HuH-7 (cell line): Measurements from ENCODE around the gene APBA2.
A peak's percentile ranks its signal among the peaks of the same experiment; 100 is the strongest.

Experiments used
- DNase-seq: peaks from one replicate; pipeline ENCODE4 v3.0.0; 2011; ENCODE audit warnings: low spot score

APBA2 gene

DNA sequence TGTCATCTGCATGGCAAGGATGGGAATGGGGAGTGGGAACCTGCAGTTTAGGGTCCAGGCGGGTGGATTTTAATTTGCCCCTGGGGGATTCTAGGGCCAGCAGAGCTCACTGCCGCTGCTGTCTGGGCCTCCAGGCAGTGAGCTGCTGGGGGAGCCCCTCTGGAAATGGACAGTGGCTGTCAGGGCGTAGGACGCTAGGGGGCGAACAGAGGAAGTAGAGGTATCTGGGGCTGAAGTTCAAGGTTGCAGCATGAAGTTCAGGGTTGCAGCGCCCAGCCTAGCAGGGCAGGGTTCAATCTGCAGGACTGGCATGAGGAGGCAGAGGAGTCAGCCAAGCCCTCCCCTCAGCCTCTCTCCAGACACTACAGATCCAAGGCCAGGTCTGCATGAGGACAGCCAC lies 49.5 kb downstream of the APBA2 start:
- DNase-seq = peak; percentile 20

DNA sequence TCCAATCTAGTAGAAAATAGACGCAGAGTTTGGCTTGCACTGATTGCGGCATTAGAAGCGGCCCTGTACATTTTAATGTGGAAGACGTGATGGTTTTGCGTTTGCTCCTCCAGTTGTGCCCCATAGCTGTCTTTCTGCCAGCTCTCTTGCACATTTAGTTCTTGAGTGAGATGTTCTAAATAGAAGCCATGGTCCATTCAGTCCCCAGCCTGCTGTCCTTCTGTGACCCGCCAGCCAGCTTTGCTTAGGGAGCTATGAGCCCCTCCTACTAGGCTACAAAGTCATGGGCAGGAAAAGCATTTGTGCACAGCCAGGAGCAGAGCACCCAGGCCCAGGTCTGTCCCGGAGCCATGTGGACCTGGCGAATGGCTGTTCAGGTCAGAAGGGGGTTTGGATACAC lies 50.3 kb downstream of the APBA2 start:
- DNase-seq = no peak

DNA sequence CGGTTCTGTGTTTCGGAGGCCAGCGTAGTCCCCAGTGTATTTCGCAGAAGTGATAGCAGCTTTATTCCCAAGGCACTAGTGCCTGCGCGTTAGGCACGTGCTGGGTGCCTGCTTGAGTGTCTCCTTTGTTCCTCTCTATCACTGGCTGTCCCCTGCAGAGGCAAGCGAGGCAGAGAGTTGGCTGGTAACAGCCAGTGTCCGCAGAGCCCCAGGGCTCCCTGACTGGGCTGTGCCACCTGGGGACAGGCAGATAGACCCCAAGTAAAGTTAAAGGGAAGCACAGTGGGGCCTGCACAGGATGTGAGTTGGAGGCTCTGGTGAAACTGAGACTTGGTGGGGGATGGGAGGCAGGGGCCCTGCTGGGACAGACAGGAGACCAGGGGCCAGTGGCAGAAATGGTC lies 50.7 kb downstream of the APBA2 start:
- no peak for DNase-seq

DNA sequence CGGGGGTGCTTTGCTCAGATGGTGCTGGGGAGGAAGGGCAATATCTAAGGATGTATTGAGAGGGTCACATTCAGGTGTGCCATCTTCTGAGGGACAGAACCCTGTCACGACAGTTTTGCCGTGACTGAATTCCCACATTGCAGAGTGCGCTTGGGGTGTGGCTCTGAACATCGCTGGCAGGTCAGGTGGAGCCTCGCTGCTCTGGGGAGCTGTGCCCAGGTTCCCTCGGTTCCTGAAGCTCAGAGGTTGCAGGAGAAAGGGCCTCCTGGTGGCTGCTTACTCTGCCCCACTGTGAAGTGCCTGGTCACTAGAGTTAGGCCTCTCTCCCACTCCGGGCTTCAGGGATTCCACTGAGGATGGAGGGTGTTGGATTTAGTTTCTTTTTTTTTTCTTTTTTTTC lies 51.5 kb downstream of the APBA2 start:
- no peak for DNase-seq

DNA sequence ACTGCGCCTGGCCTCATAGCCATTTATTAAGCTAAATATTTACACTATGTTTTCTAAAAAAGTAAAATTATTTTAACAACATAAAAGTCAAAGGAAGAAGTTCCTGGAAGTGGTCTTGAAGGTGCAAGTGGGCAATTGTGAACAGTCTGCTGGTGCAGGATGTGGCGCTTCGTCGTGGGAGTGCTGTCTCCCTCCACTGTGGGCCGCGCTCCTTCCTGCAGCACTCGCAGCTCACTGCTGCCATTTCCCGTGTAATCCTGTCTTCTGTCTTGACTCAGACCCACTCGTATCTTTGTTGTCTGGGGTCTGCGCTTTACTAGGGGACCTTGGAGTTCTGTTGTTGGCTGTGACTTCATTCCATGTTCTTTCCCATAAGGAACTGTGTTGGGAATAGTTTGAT lies 56.3 kb downstream of the APBA2 start:
- DNase-seq = no peak

DNA sequence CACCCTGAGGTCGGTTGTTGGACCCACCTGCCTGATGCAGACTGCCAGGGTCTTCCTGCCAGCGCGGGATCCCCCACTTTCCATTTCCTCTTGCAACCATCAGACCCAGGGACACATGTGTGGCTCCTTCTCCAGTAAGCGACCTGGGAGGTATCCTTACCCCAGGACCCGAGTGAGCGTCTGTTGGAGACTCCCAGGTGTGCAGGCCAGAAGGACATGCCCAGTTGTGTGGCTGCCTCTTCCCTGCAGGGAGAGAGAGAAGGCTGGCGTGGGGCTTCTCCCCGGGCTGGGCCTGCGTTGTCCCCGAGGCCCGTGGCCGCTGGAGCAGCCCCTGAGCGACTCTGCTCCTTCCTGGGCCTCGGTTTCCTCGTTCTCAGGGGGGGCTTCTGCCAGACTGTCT lies 56.8 kb downstream of the APBA2 start:
- no peak for DNase-seq

DNA sequence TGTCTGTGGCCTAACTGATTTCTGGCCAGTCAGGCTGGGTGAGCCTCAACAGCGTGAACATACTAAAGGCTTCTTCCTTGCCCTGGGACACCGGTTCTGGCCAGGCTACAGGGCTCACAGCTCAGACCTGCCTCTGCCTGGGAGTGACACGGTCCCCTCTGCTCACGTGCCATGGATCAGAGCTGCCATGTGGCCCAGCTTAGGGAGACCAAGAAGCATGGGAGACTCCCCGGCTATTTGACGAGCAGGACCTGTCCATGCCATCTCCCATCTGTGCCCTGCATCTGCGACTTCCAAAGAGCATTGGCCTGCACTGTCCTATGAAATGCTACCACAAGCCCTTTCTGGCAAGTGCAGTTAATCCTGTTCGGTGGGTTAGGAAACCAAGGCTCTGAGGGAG lies 57.4 kb downstream of the APBA2 start:
- no peak for DNase-seq

DNA sequence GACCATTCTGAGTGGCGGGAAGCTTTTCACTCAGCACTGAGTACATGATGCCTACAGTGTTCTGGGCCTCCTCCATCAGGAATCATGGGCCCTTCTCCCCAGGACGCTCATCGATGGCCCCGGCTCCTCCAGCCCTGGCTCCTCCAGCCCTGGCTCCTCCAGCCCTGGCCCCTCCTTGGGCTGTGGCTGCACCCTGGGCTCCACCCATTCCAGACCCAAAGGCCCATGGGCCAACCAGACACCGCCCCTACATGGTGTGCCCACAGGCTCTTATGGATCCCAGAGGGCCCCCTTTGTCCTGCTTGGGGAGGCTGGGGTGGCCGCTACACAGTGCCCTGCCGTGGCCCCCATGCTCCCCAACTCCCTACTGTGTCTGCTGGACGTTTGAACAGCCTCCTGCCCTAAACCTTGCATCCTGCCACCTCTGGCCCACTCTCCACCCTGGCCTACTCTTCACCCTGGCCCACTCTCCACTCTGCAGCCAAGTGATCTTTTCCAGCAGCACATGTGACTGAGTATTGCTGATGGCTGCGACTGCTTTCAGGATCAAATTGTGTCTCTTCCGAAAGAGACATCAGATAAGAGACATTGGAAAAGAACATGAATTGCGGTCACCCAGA lies 57.9 kb downstream of the APBA2 start:
- no peak for DNase-seq

DNA sequence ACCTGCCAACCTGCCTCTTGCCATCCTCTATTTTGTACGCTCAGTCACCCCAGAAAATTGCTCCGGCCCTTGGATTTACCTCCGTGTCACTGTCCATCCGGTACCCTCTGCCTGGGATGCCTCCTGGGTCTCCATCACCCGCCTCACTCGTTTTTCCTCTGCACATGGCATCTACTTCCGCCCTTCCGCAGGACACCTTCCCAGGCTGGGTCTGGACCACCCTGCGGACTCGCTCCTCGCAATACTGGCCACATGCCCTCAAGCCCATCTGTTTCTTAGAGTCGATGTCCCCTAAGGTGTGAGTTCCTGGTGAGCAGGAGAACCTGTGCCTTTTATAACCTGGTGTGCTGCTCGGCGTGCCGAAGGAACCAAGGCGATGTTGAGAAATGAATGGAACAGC lies 58.5 kb downstream of the APBA2 start:
- DNase-seq = no peak

DNA sequence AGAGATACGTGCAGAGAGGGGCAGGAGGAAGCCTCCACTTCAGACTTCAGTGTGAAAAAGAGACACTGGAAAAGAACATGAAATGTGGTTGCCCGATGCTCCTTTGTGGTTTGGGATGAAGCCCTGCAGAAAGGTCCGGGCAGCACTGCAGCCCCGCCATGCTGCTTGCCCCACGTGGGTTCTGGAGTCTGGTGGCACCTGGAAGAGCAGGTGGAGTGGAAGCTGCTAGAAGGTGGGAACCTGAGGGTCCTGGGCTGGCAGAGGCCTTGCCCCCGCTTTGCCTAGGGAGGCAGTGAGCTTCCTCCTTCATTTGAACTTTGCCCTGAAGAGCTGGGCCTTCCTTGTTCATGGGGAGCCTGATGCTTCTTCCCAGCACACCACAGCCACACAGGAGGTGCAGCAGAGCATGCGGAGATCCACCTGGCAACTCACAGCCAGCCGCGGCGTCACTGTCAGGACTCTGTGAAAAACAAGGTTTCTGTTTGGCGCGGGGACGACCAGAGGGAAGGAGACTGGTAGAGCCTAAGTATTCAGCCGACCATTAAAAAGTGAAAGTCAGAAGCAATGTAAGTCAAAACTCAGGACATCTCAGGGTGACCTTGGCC lies 59.0 kb downstream of the APBA2 start:
- no peak for DNase-seq

DNA sequence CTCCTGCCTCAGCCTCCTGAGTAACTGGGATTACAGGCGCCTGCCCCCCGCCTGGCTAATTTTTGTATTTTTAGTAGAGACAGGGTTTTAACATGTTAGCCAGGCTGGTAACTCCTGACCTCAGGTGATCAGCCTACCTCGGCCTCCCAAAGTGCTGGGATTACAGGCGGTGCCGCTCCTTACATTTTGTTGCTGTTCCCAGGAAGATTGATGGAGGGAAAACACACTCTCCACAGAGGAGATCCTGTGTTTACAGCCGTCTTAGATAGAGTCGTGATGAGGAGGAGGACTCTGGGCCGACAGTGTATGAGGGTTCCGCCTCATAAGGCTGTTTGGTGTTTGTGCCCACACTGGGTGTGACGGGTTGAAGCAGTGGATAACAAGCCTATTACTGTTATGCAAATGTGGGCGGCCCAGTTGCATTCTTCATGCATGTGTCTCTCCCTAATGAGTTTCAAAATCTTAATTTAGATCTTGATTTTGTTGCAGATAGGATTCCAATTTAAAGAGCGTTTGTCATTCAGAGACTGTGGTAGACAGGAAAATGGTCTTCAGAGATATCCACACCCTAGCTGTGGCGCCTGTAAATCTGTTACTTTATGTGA lies 60.0 kb downstream of the APBA2 start:
- DNase-seq = no peak

DNA sequence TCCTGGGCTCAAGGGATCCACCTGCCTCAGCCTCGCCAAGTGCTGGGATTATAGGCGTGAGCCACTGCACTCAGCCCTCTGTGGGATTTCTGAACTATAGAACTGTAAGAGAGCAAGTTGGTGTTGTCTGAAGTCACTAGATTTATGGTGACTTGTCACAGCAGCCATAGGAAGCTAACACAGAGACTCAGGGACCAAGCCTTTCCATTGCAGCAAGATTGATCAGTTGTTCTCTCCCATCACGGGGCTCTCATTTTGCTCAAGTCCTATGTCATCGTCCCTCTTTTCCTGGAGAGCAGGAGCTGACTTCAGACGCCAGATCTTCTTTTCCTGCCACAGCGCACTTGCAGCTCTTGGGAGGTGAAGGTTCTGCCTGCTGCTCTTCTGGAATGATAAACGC lies 61.0 kb downstream of the APBA2 start:
- no peak for DNase-seq

DNA sequence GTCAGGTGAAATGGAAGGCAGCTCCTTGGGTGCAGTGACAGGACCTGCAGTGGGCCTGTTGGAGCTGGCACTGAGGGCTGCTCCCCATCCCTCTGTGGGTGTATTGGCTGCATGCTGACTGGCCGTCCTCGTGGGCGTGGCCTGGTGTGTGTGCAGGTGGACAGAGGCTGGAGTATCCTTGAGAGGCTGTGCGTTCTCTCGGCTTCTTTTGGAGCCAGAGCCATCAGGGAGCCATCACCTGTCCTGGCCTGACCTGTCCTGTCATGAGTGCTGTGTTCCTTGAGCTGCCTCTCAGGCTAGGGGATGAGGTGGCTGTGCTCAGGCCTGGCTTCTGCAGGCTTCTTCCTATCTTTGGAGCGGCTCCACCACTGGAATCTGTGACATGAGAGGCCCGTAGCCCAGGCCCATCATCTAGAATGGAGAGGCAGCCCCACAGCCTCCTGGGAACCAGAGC lies 61.5 kb downstream of the APBA2 start:
- DNase-seq = no peak

DNA sequence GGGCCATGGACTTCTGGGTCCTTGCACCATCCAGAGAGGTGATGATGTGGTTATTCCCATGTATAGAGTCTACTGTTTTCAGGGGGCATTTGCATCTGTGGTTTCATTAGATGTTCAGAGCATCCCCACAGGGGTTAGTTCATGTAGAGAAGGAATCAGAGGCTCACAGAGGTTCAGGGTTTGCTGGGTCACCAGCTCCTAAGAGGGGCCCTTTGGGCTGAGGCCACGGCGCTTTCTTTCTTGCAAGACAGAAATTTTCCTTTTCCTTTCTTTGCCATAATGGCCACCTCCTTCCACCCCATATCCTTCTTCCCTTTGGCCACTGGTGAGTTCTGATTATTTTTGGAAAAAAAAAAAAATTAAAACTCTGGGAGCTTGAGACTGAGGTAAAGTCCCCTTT lies 62.3 kb downstream of the APBA2 start:
- no peak for DNase-seq

DNA sequence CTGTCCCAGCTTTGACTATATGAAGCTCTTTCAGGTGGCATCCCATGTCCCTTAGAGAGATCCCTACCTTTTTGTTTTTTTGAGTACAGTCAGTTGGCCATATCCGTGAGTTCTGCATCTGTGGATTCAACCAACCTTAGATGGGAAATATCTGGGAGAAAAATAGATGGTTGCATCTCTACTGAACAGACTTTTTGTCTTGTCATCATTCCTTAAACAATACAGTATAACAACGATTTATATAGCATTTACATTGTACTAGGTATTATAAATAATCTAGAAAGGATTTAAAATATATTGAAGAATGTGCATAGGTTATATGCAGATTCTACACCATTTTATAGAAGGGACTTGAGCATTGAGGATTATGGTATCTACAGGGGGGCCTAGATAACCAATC lies 65.1 kb downstream of the APBA2 start:
- no peak for DNase-seq

DNA sequence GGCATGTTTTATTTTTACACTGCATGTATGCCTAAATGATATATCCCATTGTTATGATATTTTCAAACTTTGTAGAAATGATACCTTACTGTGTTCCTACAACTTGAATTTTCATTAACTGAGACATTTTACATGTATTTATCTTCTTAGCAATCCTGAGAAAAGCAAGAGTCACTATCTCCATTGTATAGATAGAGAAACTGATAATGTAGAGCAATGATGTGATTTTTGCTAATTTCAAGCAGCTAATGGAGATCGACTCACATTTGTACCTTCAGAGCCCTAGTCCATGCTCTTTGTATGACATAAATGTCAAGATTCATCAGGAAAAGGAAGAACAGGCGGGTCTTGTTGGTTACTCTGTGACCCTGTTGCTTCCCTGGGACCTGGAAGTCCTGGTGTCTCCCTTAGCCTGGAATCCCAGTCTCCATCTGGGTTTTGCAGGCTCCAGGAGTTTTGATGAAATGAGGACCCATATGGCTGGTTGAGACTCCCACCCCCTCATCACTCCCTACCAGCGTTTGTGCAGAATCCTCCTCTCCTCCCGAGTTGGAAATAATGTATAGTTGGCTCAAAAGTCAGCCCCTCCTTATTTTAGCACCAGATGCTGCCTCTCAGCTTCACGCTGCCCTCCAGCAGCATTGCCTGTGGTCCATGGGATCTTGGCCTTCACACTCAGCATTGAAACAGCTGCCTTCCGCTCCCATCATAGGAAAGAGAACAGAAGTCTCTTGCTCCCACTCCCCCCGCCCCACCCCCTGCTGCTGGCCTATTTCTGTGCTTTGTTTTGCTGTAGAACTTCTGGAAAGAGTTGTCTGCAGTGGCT lies 67.1 kb downstream of the APBA2 start:
- DNase-seq = no peak

DNA sequence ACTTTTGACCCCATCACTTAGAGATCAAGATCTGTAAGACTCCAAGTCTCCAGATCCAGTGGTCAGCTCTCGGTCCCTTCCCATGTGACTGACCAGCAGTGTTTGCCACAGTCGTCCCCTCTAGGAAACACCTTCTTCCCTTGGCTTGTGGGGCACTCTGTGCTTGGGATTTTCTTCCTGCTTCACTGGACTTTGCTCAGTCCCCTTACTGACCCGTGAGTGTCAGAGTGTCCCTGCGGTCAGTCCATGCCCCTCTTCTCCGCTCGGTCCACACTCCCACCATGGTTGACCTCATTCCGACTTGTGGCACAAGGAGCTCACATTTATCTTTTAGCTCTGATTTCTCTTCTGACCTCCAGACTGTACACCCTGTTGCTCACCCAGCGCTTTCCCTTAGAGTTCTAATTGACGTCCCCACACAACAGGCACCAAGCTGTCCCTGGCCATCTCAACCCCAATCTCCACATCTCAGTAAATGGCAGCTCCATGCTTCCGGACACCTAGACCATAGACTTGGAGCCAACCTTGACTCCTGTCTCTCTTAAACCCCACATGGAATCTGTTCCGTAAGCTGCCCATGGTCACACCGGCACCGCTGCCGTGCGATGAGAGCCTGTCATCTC lies 67.9 kb downstream of the APBA2 start:
- no peak for DNase-seq

DNA sequence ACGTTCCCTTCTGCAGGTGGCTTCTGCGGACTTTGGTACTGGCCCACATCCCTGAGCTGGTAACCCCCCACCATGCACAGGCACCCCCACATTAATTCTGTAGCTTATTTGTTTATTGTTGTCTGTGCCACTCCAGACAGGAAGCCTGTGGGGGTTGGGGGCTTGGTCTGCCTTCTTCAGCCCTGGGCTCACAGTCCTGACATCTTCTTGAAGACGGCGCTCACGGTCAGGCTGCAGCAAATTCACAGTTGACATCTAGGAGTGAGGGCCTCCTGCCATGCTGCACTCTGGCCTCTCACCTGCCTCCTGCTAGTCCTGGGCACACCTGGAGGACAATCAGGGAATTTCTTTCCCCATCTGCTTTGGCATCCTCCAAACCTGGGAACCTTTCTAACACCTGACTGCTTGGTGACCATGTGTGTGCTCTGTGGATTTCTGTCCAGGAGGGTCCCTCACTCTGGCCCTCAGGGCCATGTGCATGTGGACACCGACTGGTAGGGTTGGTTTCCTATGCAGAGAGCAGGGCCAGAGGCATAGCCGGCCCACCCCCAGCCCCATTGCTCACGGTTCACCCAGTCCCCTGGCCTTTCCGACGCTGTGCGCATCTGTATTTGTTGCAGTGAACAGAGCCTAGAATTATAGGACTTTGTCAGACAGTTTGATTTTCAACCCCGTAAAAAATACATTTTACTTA lies 68.8 kb downstream of the APBA2 start:
- no peak for DNase-seq

DNA sequence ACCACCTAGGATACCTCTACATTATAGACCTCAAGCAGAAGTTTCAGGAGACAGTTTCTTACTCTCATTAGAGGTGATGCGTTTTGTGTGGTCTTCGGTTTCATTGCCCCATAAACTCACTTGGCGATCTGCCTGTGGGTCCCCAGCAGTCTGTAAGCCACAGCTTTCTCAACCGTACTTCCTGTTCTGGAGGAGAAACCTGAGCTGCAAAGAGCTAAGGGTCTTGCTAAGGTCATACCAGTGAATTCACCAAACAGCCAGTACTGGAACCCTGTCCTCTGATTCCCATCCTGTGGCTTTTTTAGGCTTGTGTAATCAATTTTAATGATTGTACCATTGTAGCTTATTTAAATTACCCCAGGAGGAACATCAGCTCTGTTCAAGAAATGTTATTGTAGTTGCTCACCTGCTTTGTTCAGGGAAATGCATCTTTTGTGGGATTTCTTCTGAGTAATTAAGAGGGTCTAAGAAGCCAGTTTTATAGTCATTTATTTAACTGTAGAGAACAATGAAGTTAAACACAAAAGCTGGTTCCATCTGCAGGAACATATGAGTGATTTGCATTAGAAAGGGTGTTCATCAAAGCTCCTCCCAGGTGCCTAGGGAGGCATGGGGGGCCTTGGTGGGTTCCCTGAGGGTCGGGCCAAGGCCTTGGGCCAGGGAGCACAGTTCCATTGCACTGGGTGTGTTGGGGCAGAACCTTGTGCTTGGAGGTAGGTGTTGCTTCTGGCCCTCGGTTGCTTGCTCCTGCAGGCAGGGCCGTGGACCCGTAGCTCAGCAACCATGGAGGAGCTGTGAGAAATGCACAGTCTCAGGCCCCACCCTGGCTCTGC lies 69.6 kb downstream of the APBA2 start:
- no peak for DNase-seq

DNA sequence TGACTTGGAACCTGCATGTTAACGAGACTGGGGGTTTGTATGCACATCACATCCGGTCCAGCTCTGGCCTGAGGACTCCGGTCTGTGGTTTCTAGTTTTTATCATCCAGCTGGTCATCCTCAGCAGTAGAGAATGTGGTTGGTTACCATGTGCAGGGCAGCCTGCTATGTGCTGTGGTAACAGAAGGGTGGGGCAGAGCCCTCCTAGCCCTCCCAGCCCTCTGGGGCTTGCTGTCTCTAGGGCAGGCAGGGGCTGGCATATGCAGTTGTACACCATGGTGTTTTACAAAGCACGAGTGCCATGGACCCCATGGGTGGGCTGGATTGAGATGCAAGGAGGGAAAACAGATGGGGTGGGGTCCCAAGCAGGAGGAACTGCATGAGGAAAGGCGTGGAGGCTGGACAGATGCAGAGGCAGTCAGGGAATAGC lies 70.2 kb downstream of the APBA2 start:
- no peak for DNase-seq

DNA sequence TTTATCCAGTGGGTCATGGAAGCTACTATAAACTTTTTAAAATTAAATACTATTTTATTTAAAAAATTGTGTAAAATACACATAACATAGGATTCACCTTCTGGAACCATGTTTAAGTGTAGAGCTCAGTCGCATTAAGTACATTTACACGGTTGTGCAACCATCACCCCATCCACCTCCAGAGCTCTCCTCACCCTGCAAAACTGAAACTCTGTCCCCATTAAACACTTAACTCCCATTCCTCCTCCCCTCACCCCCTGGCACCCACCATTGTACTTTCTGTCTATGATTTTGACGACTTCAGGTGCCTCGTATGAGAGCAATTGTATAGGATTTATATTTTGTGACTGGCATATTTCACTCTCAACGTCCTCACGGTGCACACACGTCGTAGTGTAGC lies 70.7 kb downstream of the APBA2 start:
- DNase-seq = no peak
